ENCODE results near the gene PECR.

PECR gene

DNA sequence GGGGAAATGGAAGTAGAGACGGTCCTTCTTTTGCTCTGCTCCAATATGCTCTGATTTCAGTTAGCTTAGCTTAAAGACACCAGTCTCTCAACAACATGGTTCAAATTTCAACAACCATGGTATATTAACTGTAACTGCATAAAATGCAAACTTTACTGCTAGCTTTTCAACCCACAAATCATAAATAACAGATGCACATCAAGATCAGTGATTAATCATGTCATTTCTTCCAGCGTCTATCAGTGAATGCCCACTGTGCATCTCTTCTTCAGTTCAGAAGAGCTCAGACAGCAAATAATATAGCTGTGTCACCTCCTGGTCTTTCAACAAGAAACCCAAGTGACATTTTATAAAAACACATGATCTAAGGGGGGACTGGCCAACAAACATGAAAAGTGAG is 12.6 kb downstream of the PECR start:
- DNase-seq: no peak

DNA sequence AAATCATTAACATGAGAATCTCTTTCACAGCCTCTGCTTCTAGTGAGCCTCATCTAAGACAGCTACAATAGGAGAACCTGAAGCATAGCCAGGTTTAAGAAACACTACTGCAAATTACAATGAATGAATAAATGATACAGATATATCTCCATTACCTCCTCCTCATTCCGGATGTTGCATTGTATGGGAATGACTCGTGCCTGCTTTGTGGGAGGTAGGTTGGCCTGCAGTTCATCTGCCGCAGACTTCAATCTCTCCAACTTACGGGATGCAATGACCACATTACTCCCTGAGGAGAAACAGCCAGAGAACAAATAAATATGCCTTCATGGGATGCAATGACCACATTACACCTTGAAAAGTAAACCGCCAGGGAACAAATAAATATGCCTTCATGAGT is 15.4 kb downstream of the PECR start:
- no peak for DNase-seq

DNA sequence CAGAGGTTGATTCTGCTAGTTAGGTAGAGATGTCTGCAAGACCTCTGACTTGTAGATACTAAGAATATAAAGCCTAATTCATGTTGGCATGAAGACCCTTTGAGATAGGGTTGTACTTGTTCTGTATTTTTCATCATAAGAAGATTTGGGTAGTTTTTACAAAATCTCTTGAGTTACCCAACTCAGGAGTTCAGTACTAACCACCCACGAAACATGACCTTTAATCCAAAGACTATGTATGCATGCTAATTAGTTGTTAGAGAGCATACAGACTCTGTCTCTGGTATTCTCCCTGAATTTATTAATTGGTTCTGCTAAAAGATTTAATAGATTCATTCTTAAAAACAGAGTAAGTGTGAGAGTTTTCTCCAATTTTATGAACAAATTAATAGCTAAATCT is 16.9 kb downstream of the PECR start:
- no peak for DNase-seq

DNA sequence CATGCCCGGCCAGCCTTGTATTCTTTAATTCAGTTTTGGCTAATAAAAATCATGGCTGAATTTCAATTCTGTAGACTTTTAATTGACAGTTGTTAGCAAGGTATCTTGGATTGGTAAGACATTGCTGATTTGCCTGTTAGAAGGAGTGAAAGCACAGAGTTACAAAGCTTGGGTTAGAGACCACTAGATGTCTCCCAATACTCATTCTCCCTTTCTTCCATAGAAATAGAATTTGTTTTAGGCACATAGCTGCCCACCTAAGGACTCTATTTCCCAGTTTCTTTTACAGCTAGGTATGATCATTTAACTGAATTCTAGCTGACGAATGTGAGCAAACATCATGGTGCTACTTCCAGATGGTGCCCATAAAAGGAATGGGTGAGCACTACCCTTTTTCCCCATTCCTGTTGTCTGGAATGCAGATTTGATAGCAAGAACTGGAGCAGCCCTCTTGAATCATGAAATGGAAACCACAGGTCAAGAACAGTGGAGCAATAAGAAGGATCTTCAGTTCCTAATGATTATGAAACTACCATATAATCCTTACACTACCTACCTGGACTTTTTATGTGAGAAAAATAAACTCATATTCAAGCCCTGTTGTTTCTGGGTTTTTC is 17.5 kb downstream of the PECR start:
- DNase-seq: no peak

DNA sequence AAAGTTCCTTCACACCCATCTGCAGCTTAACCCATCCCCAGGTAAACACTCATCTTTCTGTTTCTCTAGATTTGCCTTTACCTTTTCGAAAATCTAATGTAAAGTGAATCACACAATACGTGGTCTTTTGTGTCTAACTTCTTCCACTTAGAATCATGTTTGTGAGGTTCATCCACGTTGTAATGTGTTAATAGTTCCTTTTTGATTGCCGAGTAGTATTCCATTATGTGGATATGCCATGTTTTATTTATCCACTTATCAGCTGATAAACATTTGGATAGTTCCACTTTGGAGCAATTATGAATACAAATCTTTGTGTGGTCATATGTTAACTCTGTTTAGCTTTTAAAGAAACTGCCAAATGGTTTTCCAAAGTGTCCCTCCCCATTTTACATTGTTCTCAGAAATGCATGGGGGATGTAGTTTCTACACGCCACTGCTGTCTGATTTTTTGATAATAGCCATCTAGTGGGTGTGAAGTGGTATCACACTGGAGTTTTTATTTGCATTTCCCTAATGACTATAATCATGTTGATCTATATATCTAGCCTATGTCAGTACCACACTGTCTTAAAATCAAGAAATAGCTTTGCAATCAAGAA is 22.3 kb downstream of the PECR start:
- DNase-seq: no peak

DNA sequence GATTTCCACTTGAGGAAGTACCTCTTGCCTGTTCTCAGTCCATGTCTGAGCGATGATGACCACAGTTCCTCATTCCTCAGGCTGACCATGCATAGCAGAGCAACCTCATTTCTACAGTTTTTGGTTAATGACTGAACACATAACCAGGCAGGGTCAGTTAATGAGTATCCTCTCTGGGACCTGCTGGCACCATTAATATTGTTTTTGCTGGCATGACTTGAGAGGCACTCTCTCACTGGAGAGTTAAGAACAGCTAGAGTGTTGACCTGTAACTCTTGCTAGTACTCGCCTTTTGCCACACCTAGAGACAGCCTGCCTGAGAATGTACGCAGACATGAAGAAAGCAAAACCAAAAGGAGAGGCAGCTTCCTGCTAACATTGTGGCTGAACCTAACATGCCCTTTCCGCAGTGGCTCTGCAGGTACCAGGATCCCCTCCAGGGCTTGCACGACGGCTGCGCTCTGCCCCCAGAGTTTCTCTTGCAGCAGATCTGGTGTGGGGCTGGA is 23.9 kb downstream of the PECR start:
- DNase-seq: no peak

DNA sequence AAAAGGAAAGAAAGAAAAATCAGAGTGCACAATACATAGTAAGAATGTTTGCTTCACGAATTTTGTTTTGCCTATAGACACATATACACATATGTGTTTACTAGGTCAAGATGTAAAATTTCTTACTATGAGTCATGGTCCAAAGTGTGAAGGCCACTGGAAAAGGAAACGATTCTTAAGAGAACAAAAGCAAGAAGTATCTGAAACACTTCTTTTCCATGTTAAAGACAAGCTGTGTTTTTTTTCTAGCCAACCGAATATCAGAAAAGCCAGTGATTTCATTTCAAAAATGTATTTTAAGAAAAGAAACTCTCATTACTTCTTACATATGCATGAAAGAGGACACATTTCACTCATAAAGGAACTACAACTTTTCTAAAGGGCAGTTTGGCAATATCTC is 24.9 kb downstream of the PECR start:
- DNase-seq: no peak

DNA sequence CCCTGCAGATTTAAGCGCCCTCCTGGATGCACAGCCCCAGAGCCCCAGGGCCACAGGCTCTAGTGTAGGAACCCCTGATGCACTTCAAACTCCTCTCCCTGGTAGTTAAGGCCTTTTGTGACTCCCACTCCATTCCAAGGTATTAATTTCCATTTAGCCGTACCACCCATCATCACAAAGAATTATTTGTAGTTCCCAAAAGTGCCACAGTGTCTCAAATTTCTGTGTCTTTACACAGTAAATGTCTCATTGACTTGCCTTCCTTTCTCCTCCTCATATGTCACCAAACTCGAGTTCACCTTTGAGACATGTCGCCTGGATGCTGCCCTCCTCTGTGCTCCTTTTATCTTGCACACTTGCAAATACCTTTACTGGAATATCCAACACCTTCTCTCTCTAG is 25.9 kb downstream of the PECR start:
- DNase-seq: no peak

DNA sequence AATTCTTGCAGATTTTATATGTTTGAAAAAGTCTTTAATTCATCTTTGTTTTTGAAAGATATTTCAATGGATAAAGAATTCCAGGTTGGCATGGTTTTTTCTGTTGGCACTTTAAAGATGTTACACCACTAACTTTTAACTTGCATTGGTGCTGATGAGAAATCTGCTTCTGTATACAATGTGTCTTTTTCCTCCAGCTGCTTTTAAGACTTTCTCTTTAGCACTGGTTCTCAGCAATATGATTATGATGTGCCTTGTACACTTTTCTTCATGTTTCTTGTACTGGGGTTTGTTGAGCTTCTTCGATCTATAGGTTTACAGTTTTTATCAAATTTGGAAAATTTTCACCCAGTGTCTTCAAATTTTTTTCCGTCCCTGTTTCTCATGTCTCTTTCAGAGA is 29.2 kb downstream of the PECR start:
- DNase-seq: no peak

DNA sequence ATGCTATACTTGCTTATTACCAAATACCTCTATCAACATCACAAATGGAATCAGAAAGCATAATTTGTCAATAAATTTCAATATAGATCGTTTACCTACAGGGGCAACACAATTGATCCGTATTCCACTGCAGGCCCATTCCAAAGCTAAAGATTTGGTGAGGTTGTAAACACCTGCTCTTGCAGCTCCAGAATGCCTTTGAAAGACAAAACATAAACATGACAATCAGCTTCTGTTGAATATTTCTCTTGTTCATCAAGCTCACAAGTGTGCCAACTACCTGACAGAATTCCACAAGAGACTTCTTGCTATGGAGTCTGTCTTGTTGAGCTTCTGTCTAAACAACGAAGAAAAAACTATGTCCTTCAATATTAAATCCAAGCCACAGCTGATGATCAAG is 30.3 kb downstream of the PECR start:
- DNase-seq: no peak

DNA sequence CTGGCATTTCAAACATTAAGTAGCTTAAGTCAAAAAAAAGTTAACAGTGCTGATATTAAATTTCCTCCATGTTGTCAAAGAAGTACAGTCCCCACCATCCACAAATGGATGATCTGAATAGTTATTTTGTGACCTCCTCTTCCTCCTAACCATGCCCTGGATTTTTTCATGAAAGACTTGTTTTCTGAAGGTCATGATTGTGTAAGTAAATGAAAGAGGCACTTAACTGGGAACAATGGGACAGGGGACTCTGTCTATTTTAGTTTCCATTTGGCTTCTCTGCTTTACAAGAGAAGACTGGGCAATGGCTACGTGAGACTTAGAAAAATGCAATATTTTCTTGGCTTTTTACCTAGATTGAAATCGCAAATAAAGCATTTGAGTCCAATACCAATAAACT is 32.2 kb downstream of the PECR start:
- no peak for DNase-seq

DNA sequence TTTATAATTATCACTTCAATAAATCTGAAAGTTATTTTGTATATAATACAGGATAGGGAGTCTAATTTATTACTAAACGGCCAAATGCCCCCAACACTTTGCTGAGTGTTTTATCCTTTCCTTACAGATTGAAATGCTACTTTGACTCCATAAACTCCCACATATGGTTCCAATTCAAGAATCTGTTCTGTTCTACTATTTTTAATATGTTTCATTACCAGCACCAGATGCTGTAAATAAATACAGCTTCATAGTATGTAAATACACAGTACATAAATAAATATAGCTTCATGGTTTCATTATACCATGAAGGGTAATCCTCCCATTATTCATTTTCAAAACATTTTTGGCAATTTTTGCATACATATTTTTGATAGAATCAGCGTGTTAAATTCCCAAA is 34.2 kb downstream of the PECR start:
- no peak for DNase-seq

DNA sequence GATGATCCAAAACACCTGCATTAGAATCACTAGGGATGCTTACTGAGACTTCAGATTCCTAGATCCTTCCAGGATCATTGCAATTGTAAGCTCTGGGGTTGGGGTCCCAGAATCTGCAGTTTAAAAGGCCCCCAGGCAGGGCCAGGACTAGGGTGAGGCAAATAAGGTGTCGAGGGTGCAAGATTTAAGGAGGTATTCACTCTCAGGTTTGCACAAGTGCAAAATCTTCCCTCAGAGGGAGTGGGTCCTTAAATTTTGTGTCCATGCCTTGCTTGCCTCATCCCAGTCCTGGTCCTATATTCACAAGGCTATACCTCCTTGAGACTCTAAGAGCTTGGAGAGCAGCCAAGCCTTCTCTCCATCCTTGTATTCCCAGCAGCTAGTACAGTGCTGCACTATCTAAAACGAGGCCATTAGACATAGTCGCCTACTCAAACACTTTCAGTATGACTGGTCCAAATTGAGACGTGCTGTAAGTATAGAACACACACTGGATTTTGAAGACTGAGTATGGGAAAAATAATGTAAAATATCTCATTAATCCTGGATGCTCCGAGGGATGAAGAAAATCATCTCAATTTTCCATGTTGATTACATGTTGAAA is 36.6 kb downstream of the PECR start:
- no peak for DNase-seq

DNA sequence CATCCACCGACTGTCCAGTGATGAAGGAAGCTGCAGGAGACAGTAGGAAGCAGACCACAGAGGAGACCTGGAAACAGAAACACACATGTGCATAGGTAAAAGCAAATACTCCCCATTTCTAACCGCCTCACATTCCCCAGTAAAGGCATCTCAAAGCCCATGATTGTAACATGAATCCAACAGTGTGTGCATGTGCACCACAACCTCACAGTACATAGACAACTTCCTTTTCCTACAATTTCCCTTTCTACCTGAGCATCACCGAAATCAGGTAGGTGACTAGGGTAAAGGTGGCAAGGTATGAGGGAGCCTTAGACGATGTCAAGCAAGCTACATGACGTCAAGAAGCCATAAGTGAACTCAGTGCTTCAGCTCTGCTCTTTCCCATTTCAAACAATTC is 37.7 kb downstream of the PECR start:
- DNase-seq: no peak

DNA sequence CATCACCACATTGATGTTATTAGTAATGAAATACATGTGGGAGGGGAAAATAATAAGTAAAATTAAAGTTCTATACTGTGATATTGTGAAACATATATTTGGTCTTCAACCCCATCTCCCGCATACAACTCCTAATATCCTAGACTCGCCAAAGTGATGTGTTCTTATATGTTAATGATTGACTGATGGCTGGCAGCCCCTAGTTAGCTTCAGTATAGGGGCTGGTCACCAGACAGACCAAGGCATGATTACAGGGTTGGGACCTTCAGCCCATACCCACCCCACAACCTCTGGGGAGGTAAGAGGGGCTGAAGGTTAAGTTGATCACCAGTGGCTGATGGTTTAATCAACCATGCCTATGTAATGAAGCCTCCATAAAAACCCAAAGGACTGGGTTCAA is 40.2 kb downstream of the PECR start:
- no peak for DNase-seq

DNA sequence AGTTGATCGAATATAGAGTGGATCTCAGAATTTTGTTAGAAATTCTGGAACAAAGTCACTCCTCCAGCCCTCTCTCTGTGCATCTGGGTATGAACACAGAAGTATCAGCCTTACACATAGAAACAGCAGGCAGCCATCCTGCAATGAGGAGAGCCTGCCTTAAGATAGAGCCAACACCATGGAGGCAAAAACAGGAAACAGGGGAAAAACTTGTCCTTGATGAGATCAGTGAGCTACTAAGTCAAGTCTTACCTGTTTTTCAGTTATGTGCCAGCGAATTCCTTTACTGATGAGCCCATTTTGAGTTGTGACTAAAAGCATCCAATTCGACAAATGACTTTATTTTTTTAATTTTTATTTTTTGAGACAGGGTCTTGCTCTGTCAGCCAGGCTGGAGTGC is 41.7 kb downstream of the PECR start:
- no peak for DNase-seq

DNA sequence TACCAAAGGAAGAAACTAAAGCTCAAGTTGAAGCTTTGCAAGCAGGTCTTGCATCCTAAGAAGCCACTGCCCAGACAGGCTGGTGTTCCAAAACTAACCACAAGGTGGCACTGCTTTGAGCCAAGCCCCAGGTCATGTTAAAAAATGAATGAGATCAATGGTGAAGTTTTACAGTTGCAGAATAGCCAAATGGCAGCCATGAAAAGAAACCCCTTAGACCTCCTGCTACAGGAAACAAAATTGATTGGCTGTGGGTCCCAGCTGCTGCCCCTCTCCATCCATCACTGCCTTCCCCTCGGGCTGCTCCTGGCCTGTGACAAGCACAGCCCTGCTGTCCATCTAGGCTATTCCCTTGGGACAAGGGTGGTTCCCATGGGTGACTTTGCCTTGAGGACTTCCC is 47.5 kb downstream of the PECR start:
- DNase-seq: peak; percentile 48

DNA sequence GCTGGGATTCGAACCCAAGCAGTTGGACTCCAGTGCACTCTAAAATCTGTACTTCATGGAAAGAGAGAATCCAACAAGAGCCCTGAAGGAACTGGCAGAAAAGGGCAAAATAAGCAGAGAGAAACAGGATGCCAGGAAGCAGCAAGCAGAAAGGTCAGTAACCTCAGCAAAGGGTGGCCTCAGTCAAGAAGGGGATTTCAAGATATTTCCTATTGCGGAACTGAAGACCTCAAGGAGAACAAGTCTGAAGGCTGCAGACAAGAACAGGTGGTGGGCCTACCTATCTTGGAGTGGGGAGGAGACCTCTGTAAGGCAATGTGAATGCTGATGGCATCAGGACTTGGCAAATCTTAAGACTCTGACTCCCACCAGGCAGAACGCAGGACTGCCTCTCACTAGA is 48.2 kb downstream of the PECR start:
- DNase-seq: no peak

DNA sequence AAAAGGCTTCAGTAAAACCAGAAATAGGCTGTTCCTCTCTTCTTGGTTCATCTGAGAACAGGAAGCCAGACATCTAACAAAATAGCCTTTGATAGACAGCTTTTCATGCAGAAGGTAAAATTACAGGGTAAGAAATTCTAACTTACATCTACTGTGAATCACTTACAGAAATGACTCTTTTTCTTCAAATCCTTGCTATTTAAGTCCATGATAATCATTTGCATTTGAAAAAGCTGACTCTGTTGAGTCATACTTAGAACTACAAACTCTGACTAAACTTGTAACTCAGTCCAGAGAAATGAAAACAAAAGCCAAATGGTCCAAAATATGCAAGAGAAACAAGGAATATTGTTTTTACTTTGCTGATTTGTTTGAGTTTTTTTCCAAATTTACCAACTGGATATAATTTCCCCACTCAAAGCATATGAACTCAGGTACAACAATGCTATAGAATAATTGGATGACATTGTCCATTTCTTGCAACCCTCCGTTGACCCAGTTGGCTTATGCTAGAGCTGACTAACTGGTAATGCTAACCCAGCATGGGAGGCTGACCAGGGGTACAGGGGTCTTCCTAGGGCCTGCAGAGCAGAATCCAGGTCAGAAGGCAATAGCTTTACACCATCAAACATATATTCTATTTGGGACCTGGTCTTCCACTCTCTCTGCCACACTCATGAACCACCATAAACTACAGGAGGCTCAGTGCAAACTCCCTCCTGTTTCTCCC is 49.5 kb downstream of the PECR start:
- no peak for DNase-seq

DNA sequence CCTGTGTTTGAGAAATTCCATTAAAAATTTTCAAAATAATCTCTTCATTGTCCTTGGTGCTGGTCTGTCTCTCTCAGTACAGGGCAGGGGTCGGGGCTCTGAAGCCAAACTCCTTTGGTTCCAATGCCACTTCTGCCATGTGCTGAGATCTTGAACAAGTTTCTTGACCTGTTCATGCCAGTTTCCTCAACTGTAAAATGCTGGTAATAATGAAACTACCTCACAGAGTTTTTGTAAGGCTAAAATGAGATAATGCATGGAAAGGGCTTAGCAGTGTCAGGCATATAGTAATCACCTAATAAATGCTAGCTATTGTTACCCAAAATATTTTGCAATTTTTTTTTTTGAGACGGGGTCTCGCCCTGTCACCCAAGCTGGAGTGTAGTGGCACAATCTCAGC is 51.4 kb downstream of the PECR start:
- DNase-seq: no peak

DNA sequence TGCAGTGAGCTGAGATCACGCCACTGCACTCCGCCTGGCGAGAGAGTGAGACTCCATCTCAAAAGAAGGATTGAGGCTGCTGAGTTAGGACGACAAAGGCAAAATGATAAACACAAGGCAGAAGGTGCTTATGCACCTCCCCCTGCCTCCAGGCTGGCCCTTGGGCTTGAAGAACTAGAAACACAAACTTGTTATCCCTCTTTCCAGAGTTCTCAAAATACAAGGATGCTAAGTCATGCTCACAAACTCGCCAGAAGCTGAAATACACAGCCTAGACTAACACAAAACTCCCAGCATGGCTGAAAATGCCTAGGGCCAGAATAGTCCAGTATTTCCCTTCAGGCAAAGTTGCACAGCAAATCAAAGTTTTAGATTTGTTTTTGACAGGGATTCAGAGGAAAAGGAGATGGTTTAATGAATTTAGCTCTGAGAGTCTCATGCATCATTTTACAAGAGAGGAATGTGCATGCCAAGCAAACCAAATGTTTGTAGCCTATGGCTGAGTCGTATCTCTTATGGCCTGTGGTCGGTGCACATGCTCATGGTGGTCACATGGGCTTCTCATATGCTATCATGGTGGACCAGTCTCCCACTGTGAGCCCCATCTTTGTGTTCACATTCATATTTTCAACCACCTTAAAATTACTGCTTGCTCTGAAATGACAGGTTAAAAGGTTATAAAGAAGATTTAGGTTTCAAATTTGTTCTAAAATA is 52.0 kb downstream of the PECR start:
- no peak for DNase-seq

DNA sequence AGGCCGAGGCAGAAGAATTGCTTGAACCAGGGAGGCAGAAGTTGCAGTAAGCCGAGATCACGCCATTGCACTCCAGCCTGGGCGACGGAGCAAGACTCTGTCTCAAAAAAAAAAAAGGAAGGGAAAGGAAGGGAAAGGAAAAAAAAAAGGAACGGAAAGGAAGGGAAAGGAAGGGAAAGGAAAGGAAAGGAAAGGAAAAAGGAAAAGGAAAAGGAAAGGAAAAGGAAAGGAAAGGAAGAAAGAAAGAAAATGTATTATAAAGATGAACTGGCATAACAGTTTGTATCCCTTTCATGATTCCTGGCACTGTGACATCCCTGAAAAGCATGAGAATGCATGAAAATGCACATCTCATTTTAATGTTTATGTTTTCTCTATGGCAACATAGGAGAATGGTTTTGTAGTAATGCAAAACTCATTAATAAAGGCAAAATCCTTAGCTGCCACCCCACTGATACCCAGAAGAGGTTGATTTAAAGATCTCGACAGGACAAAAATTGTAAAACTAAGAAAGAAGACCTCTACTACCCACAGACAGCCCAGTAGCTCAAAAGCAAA is 56.8 kb downstream of the PECR start:
- no peak for DNase-seq

DNA sequence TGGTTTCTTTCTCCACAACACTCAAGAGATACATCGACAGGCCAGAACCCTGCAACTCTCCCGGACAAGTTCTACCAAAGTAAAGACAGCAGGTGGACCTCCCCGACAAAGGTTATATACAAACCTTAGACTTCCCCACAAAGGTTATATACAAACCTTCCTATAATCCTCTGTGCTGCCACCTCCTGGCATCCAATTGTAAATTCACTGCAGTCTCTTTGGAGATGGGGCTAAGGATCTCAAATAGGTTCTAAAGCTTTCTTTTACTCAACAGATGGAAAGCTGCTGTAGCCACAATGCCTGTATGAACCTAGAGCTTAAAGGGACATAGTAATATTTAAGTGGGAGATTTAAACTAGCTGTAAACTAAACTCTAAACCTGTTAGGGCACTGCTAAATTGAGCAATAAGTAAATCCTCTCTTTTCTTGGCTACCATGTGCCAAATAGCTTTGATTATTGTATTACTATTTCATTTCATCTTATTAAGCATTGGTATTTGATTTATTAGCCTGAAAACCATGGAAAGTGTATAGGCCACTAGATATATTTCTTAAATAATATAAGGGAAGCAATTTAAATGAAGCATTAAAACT is 58.5 kb downstream of the PECR start:
- DNase-seq: peak; percentile 61

Data from NCI-H1694 (cell line).